Posterior cingulate gyrus (tissue), 11 donors: ENCODE measurements around the gene HSPA1L.
"Not testable (repeated sequence)": the region's sequence is repeated elsewhere in the genome, so short reads cannot be mapped to it uniquely, and the experiment has no call there.

Source experiments
- DNase-seq, 10 donors: peaks; one replicate each; pipeline versions ENCODE4 v3.0.0 to v3.0.0-alpha.2; 2020 to 2021; ENCODE audit warnings: mixed read lengths in 3 of 10
- intact Hi-C: fragments of 100-400 bp; cut with DNase I; formaldehyde crosslinking; loops from one replicate; pipeline ENCODE4 v1.15.1; 2023

The HSPA1L gene

DNA sequence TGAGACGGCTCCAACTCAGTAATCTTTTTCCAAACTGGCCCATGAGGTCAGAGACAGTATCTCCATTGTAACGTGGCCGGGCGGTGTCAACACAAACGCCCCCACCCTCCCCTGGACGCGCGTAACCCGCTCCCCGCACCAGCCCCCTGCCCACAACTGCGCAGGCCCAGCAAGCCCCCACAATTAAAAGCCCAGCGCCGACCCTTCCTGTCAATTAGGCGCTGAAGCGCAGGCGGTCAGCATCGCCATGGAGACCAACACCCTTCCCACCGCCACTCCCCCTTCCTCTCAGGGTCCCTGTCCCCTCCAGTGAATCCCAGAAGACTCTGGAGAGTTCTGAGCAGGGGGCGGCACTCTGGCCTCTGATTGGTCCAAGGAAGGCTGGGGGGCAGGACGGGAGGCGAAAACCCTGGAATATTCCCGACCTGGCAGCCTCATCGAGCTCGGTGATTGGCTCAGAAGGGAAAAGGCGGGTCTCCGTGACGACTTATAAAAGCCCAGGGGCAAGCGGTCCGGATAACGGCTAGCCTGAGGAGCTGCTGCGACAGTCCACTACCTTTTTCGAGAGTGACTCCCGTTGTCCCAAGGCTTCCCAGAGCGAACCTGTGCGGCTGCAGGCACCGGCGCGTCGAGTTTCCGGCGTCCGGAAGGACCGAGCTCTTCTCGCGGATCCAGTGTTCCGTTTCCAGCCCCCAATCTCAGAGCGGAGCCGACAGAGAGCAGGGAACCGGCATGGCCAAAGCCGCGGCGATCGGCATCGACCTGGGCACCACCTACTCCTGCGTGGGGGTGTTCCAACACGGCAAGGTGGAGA is at the start of gene HSPA1L, which contains the start of gene HSPA1A:
Gene HSPA1L, minus strand, starts transcription at position 259 of the 814 bp plus-strand sequence. CDS start 3,311 bp downstream, outside the sequence.
Gene HSPA1A, plus strand, starts transcription at position 519 of the 814 bp plus-strand sequence. Its CDS starts 214 bp downstream, at position 733.
- intact Hi-C loops = no loop called here
- DNase-seq = peak; percentile 93 to 99 (median 95)

DNA sequence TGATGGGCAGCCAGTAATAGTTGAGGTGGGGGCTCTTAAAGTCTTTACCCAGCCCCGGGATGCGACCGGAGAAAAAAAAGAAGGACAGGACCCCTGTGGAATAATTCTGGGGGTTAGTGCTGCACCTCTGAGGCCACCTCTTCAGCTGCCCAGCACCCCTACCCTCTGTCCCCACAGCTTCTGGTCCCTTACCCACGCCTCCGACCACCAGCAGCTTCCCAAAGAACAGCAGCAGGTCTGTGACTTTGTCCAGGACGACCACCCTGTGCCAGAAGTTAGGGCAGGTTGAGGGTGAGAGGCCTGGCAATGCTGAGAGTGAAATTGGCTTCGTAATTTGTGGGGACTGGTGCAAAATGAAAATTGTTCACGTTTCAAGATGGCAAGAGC is 49.7 kb upstream of the HSPA1L start:
- peak in 1 of 10 donors; percentile 67 for DNase-seq
- intact Hi-C loops = loop anchor here (10.0 kb wide), 1 partner anchor 320 kb away; the partner anchor contains the start of genes ATP6V1G2, DDX39B and NFKBIL1

DNA sequence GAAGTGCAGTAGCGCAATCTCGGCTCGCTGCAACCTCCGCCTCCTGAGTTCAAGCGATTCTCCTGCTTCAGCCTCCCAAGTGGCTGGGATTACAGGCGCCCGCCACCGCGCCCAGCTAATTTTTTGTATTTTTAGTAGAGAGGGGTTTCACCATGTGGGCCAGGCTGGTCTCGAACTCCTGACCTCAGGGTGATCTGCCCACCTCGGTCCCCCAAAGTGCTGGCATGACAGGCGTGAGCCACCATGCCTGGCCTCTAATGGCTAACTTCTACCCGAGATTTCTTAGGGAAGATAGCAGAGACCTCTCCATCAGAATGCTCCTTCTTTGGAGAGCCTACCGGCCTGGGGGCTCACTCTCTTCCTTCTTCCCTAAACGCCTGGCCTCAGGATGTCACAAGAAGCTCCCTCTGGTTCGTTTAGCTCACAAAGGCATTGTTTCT is 49.1 kb upstream of the HSPA1L start:
- peak in 2 of 10 donors; percentile 75 to 80 for DNase-seq
- intact Hi-C loops = loop anchor here (10.0 kb wide), 1 partner anchor 319 kb away; the partner anchor contains the start of genes ATP6V1G2, DDX39B and NFKBIL1

DNA sequence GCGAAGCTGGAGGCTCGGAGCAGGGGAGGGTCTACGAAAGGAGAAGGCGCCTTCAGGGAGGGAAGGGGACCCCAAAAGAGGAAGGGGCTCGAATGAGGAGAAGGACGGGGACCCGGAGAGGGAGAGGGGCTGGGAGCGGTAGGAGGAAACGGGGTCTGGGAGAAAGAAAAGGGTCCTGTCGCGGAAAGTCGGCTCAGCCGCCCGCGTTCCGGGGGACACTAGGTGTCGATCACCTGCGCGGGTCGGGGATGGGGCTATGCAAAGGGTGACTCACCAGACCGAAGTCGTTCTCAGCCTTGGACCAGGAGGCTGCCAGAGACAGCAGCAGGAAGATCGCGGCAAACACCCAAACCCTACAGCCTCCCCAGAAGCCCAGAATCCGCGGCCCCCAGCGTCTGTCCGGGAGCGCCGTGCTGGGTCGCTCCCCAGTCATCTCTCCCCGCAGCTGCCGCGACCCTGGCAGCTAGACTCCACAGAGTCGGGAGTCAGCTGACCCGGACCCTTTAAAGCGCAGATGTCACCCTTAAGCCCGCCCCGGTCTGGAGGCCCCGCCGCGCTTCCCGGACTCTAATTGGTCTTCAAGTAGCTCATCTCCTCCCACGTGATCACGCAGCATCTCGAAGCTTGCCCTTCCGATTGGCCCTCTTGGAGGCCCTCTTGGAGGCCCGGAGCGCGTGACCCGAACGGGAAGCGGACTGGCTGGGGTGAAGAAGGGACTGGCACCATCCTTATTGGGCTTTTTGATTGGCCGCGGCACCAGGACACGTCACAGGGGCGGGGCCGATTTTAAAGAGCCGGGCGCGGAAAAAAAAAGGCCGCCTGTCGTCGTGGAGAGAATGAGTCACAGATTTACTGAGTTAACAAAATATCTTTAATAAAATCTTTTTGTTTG is 47.5 kb upstream of the HSPA1L start, which contains the start of gene NEU1:
Gene NEU1, minus strand, starts transcription at position 478 of the 892 bp plus-strand sequence. Its CDS starts 45 bp downstream, at position 433.
- intact Hi-C loops = loop anchor here (2.0 to 10.0 kb wide), 3 partner anchors 34 to 318 kb away; partner anchors contain the start of genes ABHD16A, ATP6V1G2, DDX39B and EHMT2

DNA sequence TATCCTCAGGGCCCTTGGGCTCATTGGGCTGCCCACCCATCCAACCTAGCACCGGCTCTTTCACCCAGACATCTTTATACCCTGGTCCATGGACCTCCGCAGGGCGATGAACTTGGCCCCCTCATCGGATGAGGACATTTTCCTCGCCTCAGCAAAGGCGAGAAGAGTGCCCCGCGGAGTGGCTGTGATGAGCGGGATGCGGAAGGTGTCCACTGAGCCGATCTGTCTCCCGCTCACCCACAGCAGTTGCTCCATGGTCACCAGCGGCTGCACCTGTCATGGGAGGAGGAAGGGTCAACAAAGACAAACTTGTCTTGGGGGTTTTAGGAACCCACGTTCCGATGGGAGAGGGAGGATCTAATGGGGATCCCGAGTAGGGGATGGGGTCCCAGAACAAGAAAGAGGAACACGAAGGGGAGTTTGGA is 46.8 kb upstream of the HSPA1L start:
- intact Hi-C loops = loop anchor here (2.0 to 10.0 kb wide), 3 partner anchors 35 to 317 kb away; partner anchors contain the start of genes ABHD16A, ATP6V1G2, DDX39B and EHMT2
- DNase-seq = peak in 1 of 10 donors; percentile 77

More for the DNA sequence above, 47.5 kb upstream of the HSPA1L start, which contains the start of gene NEU1:
- DNase-seq = peak; percentile 100

DNA sequence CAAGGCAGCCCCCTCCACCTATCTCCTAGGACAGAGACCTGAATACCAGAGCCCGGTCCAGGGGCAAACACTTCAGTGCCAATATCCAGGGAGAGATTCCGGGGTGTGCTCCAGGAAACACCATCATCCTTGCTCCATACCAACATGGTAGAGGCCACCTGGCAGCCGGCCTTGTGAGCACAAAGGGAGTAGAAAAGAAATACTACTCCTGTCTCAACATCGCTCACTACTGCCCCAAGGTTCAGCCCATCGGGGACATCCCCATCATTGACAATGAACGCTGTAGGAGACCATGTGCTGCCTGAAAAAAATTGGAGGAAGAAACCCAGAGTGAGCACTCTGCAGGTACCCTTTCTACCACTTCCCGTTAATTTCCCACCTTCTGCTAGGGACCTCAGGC is 46.1 kb upstream of the HSPA1L start:
- intact Hi-C loops = loop anchor here (10.0 kb wide), 1 partner anchor 316 kb away; the partner anchor contains the start of genes ATP6V1G2, DDX39B and NFKBIL1
- peak in 1 of 10 donors; percentile 13 for DNase-seq

DNA sequence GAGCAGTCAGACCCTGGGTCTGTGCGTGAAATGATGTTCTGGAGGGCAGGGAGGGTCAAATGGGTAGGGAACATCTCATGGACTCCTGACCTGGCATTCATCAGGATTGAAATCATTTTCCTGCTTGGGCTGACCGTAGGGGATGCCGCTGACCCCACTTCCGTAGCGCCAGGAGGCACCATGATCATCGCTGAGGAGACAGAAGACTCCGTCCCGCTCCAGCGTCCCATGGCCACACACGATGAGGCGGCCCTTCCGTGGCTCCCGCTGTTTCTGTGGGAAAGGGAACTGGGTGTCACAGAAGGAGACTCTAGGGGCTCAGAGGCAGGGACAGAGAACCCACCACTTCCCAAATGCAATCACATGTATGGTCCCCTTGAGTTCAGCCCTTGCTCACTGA is 45.3 kb upstream of the HSPA1L start:
- DNase-seq = peak in 1 of 10 donors; percentile 62
- intact Hi-C loops = loop anchor here (10.0 kb wide), 1 partner anchor 316 kb away; the partner anchor contains the start of genes ATP6V1G2, DDX39B and NFKBIL1

DNA sequence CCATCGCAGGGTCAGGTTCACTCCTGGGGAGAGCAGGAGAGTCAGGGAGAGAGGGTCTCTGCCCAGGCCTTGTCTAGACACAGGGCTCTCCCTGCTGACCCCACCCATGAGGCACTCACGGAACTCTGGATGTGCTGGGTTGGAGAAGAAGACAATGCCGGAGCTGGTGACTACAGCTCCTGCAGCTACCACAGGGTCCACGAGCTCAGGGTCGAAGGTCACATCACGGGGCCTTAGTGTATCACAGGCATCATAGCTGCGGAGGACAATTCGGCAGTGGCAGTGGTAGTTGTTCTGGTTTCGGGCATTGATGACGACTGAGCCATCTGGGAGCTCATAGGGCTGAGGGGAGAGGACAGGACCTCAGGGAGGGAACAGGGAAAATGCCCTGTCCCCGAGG is 44.8 kb upstream of the HSPA1L start:
- intact Hi-C loops = loop anchor here (10.0 kb wide), 1 partner anchor 315 kb away; the partner anchor contains the start of genes ATP6V1G2, DDX39B and NFKBIL1
- DNase-seq = peak in 1 of 10 donors; percentile 36

DNA sequence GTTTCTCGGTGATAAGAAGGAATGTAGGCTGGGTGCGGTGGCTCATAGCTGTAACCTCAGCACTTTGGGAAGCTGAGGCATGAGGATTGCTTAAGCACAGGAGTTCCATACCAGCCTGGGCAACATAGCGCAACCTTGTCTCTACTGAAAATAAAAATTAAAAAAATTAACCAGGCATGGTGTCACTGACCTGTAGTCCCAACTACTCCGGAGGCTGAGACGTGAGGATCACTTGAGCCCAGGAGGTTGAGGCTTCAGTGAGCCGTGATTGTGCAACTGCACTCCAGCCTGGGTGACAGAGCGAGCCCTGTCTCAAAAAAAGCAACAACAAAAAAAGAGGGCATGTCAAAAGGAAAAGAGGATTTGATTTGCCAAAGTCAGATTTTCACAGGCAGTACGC is 43.6 kb upstream of the HSPA1L start:
- intact Hi-C loops = no loop called here
- DNase-seq = peak in 1 of 10 donors; percentile 14

DNA sequence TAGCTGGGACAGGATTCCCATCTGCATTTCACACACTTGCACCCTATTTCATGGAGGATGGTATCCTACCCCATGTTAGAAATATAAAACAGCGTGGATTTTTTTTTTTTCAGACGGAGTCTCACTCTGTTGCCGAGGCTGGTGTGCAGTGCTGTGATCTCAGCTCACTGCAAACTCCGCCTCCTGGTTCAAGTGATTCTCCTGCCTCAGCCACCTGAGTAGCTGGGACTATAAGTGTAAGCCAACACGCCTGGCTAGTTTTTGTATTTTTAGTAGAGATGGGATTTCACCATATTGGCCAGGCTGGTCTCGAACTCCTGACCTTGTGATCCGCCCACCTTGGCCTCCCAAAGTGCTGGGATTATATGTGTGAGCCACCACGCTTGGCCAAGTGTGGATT is 42.7 kb upstream of the HSPA1L start:
- DNase-seq = peak in 1 of 10 donors; percentile 4
- intact Hi-C loops = not testable (repeated sequence)

DNA sequence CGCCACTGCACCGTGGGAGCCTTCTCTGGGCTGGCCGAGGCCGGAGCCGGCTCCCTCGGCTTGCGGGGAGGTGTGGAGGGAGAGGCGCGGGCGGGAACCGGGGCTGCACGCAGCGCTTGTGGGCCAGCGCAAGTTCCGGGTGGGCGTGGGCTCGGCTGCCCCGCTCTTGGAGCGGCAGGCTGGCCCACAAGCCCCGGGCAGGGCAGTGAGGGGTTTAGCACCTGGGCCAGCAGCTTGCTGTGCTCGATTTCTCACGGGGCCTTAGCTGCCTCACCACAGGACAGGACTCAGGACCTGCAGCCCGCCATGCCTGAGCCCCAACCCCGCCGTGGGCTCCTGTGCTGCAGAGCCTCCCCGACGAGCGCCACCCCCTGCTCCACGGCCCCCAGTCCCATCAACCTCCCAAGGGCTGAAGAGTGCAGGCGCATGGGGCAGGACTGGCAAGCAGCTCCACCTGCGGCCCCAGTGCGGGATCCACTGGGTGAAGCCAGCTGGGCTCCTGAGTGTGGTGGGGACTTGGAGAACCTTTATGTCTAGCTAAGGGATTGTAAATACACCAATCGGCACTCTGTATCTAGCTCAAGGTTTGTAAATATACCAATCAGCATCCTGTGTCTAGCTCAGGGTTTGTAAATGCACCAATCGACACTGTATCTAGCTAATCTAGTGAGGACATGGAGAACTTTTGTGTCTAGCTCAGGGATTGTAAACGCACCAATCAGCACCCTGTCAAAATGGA is 37.1 kb upstream of the HSPA1L start:
- intact Hi-C loops, DNase-seq: not testable (repeated sequence)

DNA sequence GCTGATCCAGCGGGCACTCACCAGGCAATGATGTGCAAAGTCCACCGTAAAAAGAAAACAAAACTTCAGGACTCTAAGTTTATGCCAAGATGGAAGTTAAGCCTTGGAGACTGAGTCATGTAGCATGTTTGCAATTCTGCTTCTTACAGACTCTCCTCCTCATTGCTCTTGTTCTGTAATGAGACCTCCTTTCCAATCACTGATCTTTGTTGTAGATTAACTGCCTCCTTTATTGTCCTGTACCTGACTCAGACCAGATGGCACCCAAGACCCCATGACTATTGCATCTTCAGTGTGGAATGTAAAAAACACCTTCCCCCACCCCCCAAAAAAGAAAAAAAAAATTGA is 36.4 kb upstream of the HSPA1L start:
- intact Hi-C loops = no loop called here
- no peak for DNase-seq

DNA sequence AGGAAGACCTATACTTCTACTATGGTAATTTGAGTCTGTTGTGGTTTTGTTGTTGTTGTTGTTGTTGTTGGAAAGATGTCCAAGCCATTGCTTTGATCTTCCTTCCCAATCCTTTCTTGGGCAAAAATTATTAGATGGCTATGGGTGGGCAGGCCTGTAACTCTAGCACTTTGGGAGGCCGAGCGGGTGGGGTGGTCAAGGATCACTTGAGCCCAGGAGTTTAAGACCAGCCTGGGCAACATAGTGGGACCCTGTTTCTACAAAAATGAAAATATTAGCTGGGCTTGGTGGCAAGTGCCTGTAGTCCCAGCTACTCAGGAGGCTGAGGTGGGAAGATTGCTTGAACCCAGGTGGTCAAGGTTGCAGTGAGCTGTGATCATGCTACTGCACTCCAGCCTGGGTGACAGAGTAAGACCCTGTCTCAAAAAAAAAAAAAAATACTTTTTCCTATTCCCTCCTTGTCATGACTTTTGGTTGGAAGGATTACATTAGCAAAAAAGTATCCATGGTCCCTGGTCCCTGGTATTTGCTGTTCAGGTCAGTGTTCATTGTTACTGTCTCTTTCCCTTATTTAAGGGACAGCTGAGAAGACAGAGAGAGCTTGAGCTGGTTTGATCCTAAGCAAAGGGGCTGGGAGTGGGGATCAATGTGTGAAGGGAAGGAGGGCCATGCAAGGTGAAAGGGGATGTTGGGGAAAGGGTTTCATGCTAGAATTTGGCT is 35.8 kb upstream of the HSPA1L start:
- no peak for DNase-seq
- intact Hi-C loops = no loop called here

DNA sequence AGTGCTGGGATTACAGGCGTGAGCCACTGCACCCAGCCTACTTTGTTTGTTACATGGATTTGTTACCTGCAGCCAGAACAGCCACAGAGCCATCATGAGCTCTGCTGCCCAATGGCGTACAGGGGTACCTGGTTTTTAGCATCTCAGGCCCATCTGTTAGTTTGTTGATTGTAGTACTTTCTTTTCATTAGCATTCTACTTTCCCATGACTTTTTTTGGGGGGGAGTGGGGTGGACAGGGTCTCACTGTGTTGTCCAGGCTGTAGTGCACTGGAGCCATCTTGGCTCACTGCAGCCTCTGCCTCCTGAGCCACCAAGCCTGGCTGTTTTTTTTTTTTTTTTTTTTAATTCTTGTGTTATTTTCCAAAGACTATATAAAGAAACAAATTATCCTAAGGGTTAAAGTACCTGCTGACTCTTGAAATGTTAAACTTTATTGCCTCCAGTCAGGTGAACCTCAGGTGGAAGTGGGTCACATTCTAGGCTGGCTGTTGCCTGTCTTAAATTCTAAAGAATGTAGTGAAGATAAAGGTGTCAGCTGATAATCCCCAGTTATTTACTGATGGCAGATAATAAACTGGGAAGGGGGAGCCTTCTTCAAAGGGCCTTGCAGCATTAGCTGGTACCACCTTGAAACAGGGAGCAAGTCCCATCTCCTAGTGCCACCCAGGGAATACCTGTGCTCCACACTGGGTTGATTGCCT is 32.3 kb upstream of the HSPA1L start:
- no peak for DNase-seq
- intact Hi-C loops = no loop called here

DNA sequence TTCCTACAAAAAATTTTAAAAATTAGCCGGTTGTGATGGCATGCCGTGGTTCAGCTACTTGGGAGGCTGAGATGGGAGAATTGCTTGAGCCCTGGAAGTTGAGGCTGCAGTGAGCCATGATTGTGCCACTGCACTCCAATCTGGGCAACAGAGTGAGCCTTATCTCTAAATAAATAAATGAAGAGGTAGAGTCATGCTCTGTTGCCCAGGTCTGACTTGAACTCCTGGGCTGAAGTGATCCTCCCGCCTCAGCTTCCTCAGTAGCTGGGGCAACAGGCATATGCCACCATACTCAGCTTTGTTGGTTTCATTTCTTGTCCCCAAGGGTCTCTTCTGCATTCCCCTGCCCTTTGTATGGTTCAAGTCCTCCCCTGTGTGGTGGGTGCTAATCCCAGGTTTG is 29.4 kb upstream of the HSPA1L start:
- intact Hi-C loops = no loop called here

DNA sequence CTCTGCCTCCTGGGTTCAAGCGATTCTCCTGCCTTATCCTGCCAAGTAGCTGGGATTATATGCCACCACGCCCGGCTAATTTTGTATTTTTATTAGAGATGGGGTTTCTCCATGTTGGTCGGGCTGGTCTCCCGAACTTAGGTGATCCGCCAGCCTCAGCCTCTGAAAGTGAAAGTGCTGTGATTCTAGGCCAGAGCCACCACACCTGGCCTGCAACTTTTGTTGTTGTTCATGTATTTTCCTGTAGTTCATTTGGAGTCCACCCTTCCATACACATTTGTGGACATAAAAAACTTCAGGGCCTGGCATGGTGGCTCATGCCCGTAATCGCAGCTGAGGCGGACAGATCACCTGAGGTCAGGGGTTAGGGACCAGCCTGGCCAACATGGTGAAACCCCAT is 27.0 kb upstream of the HSPA1L start:
- intact Hi-C loops = no loop called here
- DNase-seq = peak in 1 of 10 donors; percentile 34

More for the DNA sequence above, 29.4 kb upstream of the HSPA1L start:
- DNase-seq = peak in 1 of 10 donors; percentile 9

DNA sequence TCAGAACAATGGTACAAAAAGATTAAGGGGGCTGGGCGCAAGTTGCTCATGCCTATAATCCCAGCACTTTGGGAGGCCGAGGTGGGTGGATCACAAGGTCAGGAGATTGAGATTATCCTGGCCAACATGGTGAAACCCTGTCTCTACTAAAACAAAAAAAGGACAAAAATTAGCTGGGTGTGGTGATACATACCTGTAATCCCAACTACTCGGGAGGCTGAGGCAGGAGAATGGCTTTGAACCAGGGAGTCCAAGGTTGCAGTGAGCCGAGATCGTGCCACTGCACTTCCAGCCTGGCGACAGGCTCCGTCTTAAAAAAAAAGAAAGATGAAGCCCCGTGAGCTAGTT is 24.7 kb upstream of the HSPA1L start:
- intact Hi-C loops = not testable (repeated sequence)
- peak in 1 of 10 donors; percentile 28 for DNase-seq

DNA sequence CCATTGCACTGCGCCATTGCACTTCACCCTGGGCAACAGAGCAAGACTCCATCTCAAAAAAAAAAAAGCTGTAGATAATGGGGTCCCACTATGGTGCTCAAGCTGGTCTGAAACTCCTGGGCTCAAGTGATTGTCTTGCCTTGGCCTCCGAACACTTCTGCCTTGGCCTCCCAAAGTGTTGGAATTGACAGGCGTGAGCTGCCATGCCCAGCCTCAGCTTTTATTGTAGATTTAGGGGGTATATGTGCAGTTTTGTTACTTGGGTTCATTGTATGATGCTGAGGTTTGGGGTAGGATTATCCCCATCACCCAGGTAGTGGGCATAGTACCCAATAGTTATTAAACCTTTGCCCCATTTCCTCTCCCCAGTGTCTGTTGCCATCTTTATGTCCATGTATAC is 23.9 kb upstream of the HSPA1L start:
- intact Hi-C loops = no loop called here
- no peak for DNase-seq
